HG02759 (cell line): ENCODE data around the gene METAP2.

Experiments
- ATAC-seq: cut with Tn5 transposase; IDR thresholded peaks from one replicate; pipeline ENCODE4 v1.9.1; 2021; ENCODE audit warnings: mild to moderate bottlenecking, moderate library complexity; ENCODE audit not compliant: unreplicated experiment

Gene METAP2

GRCh38 chr12:95509300-95509699, 35.3 kb downstream of the METAP2 start:
- no peak for ATAC-seq

- ATAC-seq, result no peak
These were observed 38.0 kb downstream of the METAP2 start for GRCh38 chr12:95511977-95512376.

- no peak for ATAC-seq
These were observed 39.6 kb downstream of the METAP2 start for GRCh38 chr12:95513599-95513998.

GRCh38 chr12:95515197-95515596, 41.2 kb downstream of the METAP2 start:
- ATAC-seq, result no peak

DNA sequence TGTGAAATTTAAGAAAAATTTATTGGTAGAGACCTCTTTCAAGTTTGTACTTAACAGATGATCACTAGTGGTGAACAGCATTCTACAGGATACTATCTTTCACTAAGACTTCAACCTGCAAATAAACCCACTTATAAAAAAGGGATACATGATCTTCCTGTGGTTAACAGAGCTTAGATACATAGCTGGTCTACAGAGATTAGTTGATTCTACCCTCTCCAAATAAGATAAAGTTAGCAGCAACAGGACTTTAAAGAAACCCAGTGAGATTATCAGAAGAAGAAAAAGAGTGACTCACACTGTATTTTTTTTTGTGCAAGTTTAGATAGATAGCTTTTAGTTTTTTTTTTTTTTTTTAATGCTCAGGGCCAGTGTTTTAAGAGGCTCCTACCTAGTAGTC, 42.8 kb downstream of the METAP2 start:
- ATAC-seq, result no peak

- no peak for ATAC-seq
These were observed 43.3 kb downstream of the METAP2 start for GRCh38 chr12:95517246-95517645.

- ATAC-seq, result no peak
These were observed 45.0 kb downstream of the METAP2 start for GRCh38 chr12:95518944-95519343.

DNA sequence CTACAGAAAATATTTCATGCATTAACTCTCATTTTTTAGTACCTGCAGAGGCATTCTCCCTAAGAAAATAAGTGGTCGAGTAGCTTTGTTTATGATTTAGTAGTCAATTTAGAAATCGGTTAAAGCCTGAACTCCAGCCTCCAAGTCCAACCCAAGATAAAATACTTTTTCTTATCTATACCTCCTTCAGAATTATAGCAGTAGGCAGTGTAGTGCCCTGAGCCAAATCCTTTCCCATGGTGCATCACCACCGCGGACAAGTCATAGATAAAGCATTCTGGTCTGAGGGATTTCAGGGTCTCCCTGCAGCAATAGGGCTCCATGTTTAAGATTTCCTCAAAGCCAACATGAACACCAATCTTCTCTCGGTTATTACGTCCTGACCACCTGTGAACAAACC, 46.9 kb downstream of the METAP2 start:
- no peak for ATAC-seq

DNA sequence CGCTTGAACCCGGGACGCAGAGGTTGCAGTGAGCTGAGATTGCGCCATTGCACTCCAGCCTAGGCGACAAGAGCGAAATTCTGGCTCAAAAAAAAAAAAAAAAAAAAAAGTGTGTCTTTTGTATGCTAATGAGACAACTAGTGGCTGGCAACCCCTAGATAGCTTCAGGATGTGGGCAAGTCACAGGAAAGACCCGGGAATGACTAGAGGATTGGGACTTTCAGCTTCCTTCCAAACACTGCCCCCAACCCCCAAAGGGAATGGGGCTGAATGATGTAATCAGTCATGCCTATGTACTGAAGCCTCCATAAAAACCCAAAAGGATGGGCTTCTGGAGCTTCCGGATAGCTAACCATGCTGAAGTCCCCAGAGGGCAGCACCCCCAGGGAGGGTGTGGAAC, 48.7 kb downstream of the METAP2 start:
- no peak for ATAC-seq

DNA sequence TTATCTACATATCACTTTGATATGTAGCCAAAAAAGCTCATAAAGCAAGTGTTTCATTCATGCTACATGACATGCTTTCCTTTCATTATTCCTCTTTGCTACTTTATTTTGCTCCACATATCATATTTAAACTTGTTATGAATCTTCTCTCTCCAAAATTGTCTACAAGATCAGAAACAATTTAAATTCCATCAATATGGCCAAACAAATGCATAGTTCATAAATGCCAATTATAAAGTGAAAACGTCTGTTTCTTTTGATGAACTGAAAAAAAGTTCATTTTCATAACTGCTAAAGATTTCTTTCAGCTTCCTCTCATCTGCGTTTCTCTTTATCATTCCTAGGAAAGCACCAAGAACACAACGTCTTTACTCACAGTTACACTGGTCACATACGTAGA, 54.5 kb downstream of the METAP2 start:
- ATAC-seq, result no peak

DNA sequence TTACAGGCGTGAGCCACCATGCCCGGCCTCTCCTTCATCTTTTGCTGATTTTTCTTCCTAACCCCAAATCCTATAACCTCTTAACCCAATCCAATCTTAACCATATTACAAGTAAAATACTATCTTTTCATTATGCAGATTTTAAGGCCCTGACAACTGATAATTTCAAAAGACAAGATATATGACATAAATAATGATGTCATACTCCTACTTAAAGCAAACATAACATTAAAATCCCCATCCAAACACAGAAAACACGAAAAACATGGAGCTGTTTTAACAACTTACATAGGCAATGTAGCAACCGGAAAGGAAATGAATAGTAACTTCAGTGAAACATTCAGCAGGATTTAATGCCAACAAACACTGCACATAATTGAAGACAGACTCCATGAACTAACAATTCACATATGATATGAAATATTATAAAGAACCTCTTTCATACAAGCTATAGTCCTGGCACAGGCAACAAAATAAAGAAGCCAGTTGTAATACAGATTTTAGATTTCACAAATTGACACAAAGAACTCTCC, 55.8 kb downstream of the METAP2 start:
- ATAC-seq, result no peak

GRCh38 chr12:95532851-95533250, 58.9 kb downstream of the METAP2 start:
- no peak for ATAC-seq

DNA sequence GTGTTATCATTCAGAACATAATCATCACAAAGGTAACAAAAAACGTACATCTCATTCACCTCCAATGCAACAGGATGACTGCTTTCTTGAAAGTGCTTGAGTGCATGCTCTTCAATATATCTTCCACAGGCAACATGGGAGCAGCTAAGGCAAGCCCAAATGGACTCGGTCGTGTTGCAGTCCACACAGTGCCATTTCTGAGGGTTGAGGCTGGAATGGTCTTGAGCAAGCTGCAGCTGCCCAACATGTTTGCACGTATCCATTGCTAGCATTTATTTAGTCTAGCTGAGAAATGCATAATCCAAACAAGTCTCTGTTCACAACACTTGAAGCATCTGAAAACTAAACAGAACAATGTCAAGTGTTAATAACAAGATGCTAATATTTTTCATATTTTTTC, 60.0 kb downstream of the METAP2 start:
- no peak for ATAC-seq

GRCh38 chr12:95538006-95538405, 64.1 kb downstream of the METAP2 start:
- ATAC-seq, result no peak

- ATAC-seq, result no peak
These were observed 64.7 kb downstream of the METAP2 start for GRCh38 chr12:95538656-95539055.

- ATAC-seq, result no peak
These were observed 67.5 kb downstream of the METAP2 start for GRCh38 chr12:95541436-95541835.

- no peak for ATAC-seq
These were observed 69.4 kb downstream of the METAP2 start for GRCh38 chr12:95543305-95543704.

GRCh38 chr12:95544756-95545155, 70.8 kb downstream of the METAP2 start:
- ATAC-seq, result no peak

- ATAC-seq, result no peak
These were observed 71.4 kb downstream of the METAP2 start for GRCh38 chr12:95545303-95545702.

DNA sequence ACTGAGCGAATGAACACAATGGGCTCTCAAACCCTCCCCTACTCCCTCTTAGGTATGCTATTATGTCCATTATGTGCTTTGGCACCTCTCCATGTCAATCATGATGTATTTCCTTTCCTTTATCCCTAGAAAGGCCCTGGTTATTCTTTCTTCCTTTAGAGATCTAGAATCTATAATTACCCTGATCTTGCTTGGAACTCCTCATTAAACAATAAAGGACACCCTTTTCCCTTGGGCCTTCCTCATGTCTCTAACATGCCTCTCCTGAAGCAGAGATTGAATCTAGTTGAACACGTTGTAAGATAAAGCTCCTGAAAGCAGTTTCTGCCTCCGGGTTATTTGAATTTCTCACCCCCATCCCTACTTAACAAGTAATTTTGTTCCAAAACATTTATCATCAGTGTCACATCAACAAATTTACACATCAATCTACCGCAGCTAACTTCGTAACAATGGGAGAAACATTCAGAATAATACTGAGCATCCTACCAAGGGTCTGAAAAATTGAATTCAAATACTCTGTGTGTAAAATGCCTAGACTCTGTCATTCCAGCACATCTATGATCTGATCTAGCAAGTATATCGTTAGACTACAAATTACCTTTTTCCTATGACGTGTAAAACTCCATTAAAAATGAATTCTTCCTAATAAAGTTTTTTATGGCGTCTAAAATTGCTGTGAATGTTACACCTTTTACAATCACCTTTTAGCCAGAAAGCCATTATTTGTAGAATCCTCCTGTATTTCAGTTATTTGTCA, 72.0 kb downstream of the METAP2 start:
- ATAC-seq, result no peak

GRCh38 chr12:95546491-95546813, 72.5 kb downstream of the METAP2 start:
- no peak for ATAC-seq

- ATAC-seq, result no peak
These were observed 73.6 kb downstream of the METAP2 start for GRCh38 chr12:95547522-95548055.

DNA sequence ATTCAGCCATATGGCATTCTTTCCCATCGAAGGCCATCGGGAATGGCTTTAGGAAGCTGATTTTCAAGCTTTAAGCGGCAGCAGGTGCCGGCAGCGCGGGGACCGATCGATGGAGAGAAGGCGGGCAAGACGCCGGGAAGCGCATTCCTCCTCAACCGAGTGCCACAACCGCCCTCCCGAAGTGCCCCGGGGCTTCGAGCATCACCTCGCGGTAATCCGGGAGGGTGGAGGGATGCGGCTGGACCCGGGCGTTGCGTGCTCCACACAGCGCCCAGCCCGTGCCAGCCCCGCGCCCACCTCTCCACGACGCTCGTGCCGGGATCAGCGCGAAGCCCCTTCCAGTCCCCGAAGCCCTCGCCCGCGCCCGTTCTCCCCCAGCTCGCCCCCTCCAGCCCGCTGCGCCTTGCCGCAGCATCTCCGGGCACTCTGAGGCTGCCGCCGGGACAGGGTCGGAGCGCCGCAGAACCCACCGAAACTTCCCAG, 74.1 kb downstream of the METAP2 start:
- ATAC-seq, result peak; percentile 4
